PC-3 (cell line): Measurements from ENCODE around the gene IL7R.

Experiments used
- CTCF ChIP-seq: fragments of 300-600 bp; sonication (generic); conservative IDR thresholded peaks from 2 replicates; pipeline ENCODE4 v1.5.1; 2017; ENCODE audit warnings: antibody characterized with exemption, low read depth, mild to moderate bottlenecking, low read length
- EZH2 ChIP-seq: fragments of 300-600 bp; sonication (generic); IDR thresholded peaks from one replicate; pipeline ENCODE4 v1.6.1; 2017; ENCODE audit warnings: antibody characterized with exemption, mild to moderate bottlenecking, low read length; ENCODE audit not compliant: unreplicated experiment
- EZH2phosphoT487 ChIP-seq: fragments of 300-600 bp; sonication (generic); IDR thresholded peaks from 2 replicates; pipeline ENCODE4 v1.6.1; 2018; ENCODE audit warnings: mild to moderate bottlenecking, antibody characterized with exemption, low read length, borderline replicate concordance

- TF ChIP-seq CTCF (no peak), EZH2 (no peak), EZH2phosphoT487 (no peak)
Measured at GRCh38 chr5:35887321-35888100, 30.8 kb downstream of the IL7R start.
